Heart left ventricle (tissue), 13 donors: ENCODE data around the gene WNT11.

ENCODE experiments used
- CTCF ChIP-seq, 12 donors: fragments of 200-600 bp; sonication (generic) in 4 of 12; IDR thresholded peaks; one replicate each; pipeline versions ENCODE4 v1.5.0 to v1.8.0; 2018 to 2022; ENCODE audit warnings: antibody characterized with exemption in 12 of 12, mild to moderate bottlenecking in 5 of 12
- POLR2A ChIP-seq, 2 donors: fragments of 450-650 bp; IDR thresholded peaks; one replicate each; pipeline ENCODE4 v1.6.1; 2017; ENCODE audit warnings: antibody characterized with exemption in 2 of 2, mild to moderate bottlenecking in 2 of 2, moderate library complexity in 2 of 2
- donor health status: ischemic (EF 13 %, LVEDD 7.1; RV severe dilation, severe dysfunction).
- donor health status: DM: no; HTN: yes; CAD: no.
- donor health status: DM: no; HTN: no; CAD: no.
- donor health status: ischemic (EF 25% LVEDD 6.9; RV normal size, moderate dysfunction).
- donor health status: ischemic (EF 25% LVEDD 5.7; RV mildly dilated, moderate dysfunction).
- donor health status: ischemic (EF 35%, LVEDD 5.7; RV mildly dilated, moderate dysfunction).
- donor health status: nonischemic (EF 11% LVEDD 7.7; RV severe dilation, severe dysfunction).
- donor health status: DM: yes; HTN: yes; CAD: no.
- donor health status: PGD.
- donor health status: ischemic (EF 29% LVEDD 5.4; RV normal size, mild dysfunction).
- donor health status: nonischemic (EF 23%, LVEDD 6.1; RV moderate dilation, normal function).

GRCh38 chr11:76188873-76189272 is 17.4 kb downstream of the WNT11 start:
- TF ChIP-seq CTCF (IDR thresholded peaks at IDR 0.05) = no peak
- no peak for TF ChIP-seq POLR2A (IDR thresholded peaks at IDR 0.05)
